HG03139 (cell line): ENCODE results near the gene IGSF8.
"Not testable (repeated sequence)": the region's sequence is repeated elsewhere in the genome, so short reads cannot be mapped to it uniquely, and the experiment has no call there.

Source experiments
- ATAC-seq: cut with Tn5 transposase; IDR thresholded peaks from one replicate; pipeline ENCODE4 v1.9.1; 2021; ENCODE audit not compliant: unreplicated experiment

IGSF8 gene

GRCh38 chr1:160127381-160127780 is 29.0 kb upstream of the IGSF8 start:
- no peak for ATAC-seq

GRCh38 chr1:160126342-160126741 is 27.9 kb upstream of the IGSF8 start:
- ATAC-seq = not testable (repeated sequence)

DNA sequence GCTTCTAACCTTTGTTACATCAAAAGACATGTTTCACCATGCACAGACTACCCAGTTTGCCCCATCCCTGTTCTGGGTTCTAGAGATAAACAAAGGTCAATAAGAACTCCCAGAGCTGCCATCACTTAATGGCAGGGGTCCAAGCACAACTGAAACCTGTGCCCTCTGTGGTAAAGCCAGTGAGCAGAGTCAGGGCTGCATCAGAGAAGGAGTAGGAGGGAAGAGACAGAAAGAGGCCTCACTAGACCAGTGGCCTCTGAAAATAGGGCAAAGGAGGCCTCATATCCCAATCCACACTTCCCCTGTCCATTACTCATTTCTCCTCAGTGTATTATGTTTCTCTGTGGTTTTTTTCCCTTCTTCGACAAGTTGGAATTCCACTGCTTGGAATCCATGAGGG is 27.3 kb upstream of the IGSF8 start:
- no peak for ATAC-seq

GRCh38 chr1:160124705-160125478 is 26.5 kb upstream of the IGSF8 start:
- no peak for ATAC-seq

DNA sequence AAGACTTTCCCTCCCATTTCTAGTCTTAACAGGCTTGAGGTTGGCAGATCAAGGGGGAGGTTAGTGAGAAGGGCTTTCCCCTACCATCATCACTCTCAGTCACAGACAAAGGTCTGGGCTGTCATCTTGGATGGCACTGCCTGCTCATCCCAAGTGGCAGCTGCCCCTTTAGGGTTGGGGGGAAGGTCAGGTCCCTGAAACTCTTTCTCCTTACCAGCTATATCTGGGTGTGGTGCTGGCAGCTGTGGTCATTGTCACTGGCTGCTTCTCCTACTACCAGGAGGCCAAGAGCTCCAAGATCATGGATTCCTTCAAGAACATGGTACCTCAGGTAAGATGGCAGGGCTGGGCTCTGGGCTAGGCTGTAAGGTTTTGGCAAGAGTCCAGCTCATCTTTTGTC is 25.3 kb upstream of the IGSF8 start:
- no peak for ATAC-seq

GRCh38 chr1:160122978-160123495 is 24.6 kb upstream of the IGSF8 start:
- ATAC-seq = no peak

DNA sequence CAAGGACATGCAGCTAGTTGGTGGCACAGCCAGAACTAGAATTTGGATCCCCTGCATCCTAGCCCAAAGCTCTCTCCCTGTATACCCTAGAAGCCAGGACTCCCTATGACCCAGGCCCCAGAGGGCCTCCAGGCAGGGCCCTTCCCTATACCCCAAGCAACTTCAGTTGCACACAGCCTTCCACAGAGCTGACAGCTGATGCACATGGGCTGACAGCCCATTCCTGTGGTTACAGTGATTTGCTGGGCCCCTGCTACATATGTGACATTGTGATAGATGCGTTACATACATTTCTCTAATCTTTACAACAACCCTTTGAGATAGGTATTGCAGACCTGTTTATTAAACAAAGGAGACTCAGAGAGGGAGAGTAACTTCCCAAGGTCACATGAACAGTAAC is 23.0 kb upstream of the IGSF8 start:
- ATAC-seq = no peak

DNA sequence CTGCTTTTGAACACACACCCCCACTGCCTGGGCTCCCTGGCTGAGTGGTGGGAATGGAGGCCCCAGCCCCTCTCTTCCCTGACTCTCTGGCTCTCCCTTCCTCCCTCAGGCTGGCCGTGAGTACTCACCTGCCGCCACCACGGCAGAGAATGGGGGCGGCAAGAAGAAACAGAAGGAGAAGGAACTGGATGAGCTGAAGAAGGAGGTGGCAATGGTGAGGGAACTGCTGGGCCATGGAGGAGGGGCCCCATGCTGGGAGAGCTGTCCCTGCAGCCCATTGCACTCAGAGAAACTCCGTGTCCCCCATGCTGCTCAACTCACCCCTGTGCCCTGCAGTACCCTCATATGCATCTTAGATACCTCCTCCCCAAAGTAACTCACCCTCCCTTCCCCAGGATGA is 22.4 kb upstream of the IGSF8 start:
- no peak for ATAC-seq

DNA sequence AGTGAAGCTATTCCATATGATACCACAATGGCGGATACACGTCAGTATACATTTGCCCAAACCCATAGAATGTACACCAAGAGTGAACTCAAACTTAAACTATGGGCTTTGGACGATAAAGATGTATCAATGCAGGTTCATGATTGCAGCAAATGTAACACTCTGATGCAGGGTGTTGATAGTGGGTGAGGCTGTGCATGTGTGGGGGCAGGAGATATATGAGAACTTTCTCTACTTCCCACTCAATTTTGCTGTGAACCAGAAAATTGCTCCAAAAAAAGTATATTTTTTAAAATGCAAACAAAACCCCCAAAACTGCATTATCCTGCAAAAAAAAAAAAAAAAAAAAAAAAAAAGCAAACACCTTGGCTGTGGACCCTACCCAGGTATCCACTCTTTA is 20.5 kb upstream of the IGSF8 start:
- no peak for ATAC-seq

- no peak for ATAC-seq
These were observed 19.3 kb upstream of the IGSF8 start for GRCh38 chr1:160117709-160118183.

DNA sequence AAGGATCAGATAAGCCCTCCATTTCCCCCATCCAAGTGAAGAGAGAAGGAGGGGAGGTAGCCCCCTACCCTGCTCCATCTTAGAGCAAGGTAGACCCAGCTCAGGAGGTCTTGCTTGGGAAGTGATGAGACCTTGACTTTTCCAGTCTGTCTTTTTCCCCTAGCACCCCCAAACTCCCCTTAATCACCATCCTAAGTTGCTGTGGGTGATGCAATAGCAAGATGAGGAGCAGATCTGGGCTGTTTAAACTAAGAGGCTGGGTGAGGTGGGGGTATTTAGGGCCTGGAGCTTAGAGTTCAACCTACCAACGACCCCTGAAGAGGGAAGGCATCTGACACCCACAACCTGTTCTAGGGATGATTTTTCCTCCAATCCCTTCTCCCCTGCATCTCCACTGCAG is 18.9 kb upstream of the IGSF8 start:
- ATAC-seq = no peak

- ATAC-seq = no peak
These were observed 18.1 kb upstream of the IGSF8 start for GRCh38 chr1:160116283-160117147.

- no peak for ATAC-seq
These were observed 17.3 kb upstream of the IGSF8 start, which contains the start of gene ATP1A2 for GRCh38 chr1:160115545-160116282. ATP1A2 (plus strand) TSS chr1:160115759; CDS start chr1:160115862, 103 bp downstream.

DNA sequence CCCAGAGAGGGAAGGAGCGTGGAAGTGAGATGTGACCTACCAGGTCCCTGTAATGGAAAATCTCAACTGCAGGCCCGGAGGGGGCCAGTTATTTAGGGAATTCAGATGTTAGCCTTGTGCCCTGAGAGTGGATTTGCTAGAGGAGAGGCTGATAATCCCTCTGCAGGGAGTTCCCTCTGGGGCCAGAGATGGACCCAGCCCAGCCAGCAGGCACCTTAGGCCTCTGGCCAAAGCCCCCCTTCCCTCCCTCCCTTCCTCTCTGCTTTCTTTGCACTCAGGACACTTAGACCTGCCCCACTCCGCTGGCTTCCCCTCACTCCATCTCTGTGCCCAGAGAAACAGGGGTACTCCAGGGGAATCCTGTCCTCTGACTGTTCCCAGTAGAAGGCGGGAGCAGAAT is 15.7 kb upstream of the IGSF8 start:
- no peak for ATAC-seq

DNA sequence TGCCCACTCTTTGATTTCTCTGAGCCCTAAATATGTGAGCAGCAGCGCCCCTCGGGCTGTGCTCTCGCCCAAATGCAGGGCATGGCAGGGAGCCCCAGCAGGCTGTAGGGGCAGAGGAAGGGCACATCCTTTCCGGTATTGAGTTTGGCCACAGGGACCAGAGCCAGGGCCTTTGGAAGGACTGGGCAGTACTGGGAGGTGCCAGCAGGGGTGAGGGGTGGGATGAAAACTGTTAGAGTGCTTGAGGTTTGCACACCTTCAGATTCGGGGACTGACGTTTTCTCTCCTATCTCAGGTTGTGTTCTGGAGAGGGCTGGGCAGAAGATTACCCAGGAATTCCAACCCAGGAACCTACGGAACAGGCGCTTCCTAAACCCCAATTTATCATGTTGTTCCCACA is 15.0 kb upstream of the IGSF8 start:
- no peak for ATAC-seq

DNA sequence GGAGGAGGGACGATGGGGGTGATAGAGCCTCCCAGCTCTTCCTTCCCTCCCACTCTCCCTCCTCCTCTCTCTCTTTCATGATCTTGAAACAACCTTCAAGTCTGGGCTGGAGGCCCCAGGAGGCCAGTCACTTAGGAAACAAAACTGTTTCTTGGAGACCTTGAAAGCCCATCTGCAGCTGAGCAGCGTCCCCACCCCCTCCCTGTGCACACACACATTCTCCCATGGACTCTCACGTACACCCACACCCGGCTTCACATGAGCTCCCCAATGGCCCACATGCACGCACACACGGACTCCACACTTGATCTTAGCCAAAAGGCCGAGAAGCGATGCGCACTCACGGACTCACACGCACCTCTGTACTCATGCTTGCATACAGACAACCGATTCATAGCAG is 13.9 kb upstream of the IGSF8 start:
- ATAC-seq = no peak

DNA sequence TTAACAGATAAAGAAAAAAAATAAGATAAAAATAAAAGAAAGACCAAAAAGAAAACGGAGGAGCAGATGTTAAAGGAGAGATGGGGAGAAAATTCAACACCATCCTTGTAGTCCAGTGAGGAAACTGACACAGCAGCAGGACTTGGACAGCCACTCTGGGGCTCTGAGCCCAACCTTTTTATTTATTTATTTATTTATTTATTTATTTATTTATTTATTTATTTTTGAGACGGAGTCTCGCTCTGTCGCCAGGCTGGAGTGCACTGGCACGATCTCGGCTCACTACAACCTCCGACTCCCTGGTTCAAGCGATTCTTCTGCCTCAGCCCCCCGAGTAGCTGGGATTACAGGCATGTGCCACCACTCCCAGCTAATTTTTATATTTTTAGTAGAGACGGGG is 13.0 kb upstream of the IGSF8 start:
- not testable (repeated sequence) for ATAC-seq

DNA sequence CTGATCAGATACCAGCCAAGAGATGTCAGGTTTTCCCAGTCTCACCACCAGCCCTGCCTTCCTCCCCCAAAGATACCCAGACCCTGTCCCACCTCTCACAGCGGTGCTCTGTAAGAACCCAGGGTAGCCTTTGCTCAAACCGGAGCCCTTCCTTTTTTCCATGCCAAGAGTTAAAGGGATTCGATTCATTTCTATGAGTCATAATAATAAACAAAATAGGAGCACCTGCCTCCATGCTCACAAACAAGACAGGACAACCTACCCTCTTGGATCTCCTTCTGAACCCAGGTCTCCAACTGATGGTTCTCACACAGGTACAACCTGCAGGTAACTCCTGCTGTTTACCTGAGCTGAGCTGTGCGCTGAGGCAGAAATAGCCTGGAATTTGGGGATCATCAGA is 11.3 kb upstream of the IGSF8 start:
- no peak for ATAC-seq

GRCh38 chr1:160108888-160109662 is 10.7 kb upstream of the IGSF8 start:
- no peak for ATAC-seq

- ATAC-seq = no peak
These were observed 9.1 kb upstream of the IGSF8 start for GRCh38 chr1:160107512-160107911.
